ENCODE data around the gene VGLL1.

DNA sequence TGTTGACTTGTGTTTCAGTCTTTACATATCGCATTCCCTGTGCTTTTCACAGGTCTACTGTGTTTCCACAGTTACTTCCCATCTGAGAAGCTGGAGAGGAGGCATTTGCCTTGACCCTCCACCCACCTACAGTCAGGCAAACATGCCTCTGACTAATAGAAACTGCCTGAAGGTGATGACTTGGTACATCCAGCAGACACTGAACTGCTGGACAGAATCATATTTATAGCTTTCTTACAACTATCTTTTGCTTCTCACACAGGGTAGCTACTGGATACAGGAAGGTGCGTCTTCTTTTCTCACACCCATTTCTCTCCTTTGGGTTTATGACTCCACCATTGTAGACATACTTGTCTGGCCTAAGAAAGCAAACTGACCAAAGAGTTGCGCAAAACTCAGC is 58.0 kb downstream of the VGLL1 start:
- TF ChIP-seq ZNF274 (IDR thresholded peaks at IDR 0.05; ENCODE audit: low read depth, low read length) (no peak), SUZ12 (IDR thresholded peaks at IDR 0.05; ENCODE audit: extremely low read depth, insufficient read depth, insufficient read length) (no peak)

Measured in NT2/D1 (cell line).